Hepatocyte (in vitro differentiated cells): Measurements from ENCODE around the gene SPAG6. TPM values are rescaled to one million over a fixed set of nuclear protein-coding genes. Genes with fewer than 3 reads are reported as not detected.
A peak's percentile ranks its signal among the peaks of the same experiment; 100 is the strongest.

ENCODE experiments used
- DNase-seq: peaks from one replicate; pipeline ENCODE4 v3.0.0-alpha.2; 2016; ENCODE audit warnings: low spot score
- H2AFZ ChIP-seq: fragments of 200-600 bp; sonication (generic); 2 replicates; pipeline ENCODE4 v1.6.0; 2016; ENCODE audit warnings: antibody characterized with exemption, mild to moderate bottlenecking
- H3K27ac ChIP-seq: fragments of 200-600 bp; sonication (generic); 2 replicates; pipeline ENCODE4 v1.5.1; 2016; ENCODE audit warnings: mild to moderate bottlenecking
- H3K27me3 ChIP-seq: fragments of 200-600 bp; sonication (generic); 2 replicates; pipeline ENCODE4 v1.6.1; 2016
- H3K36me3 ChIP-seq: fragments of 200-600 bp; sonication (generic); replicated peaks from 2 replicates; pipeline ENCODE4 v1.5.1; 2016; ENCODE audit warnings: low read depth; ENCODE audit not compliant: insufficient read depth
- H3K4me1 ChIP-seq: fragments of 200-600 bp; sonication (generic); 2 replicates; pipeline ENCODE4 v1.5.1; 2016; ENCODE audit warnings: mild to moderate bottlenecking, moderate library complexity; ENCODE audit not compliant: insufficient read depth
- H3K4me2 ChIP-seq: fragments of 200-600 bp; sonication (generic); 2 replicates; pipeline ENCODE4 v1.6.0; 2016
- H3K4me3 ChIP-seq: fragments of 200-600 bp; sonication (generic); 2 replicates; pipeline ENCODE4 v1.5.1; 2016; ENCODE audit warnings: mild to moderate bottlenecking
- H3K79me2 ChIP-seq: fragments of 200-600 bp; sonication (generic); 2 replicates; pipeline ENCODE4 v1.6.0; 2017; ENCODE audit warnings: mild to moderate bottlenecking
- H3K9me2 ChIP-seq: fragments of 200-600 bp; sonication (generic); replicated peaks from 2 replicates; pipeline ENCODE4 v1.6.0; 2017; ENCODE audit warnings: mild to moderate bottlenecking; ENCODE audit not compliant: insufficient read depth
- H3K9me3 ChIP-seq: fragments of 200-600 bp; sonication (generic); 2 replicates; pipeline ENCODE4 v1.5.1; 2016; ENCODE audit warnings: low read depth, mild to moderate bottlenecking
- H4K20me1 ChIP-seq: fragments of 200-600 bp; sonication (generic); 2 replicates; pipeline ENCODE4 v1.6.0; 2016; ENCODE audit warnings: mild to moderate bottlenecking; ENCODE audit not compliant: insufficient read depth, poor library complexity, severe bottlenecking
- EZH2 ChIP-seq: fragments of 200-600 bp; sonication (generic); IDR thresholded peaks from 2 replicates; pipeline ENCODE4 v1.6.1; 2016; ENCODE audit warnings: antibody characterized with exemption, mild to moderate bottlenecking, borderline replicate concordance
- EZH2phosphoT487 ChIP-seq: fragments of 200-600 bp; sonication (generic); IDR thresholded peaks from one replicate; pipeline ENCODE4 v1.6.1; 2018; ENCODE audit warnings: antibody characterized with exemption, mild to moderate bottlenecking, low read depth, moderate library complexity; ENCODE audit not compliant: unreplicated experiment, severe bottlenecking
- WGBS: methylation state at CpG from one replicate; pipeline ENCODE4 v1.1.6; 2016; ENCODE audit warnings: low lambda C conversion rate; ENCODE audit errors: missing lambda C conversion rate; 5-methylcytosine and 5-hydroxymethylcytosine counted together
- polyA plus RNA-seq: library from polyadenylated mRNA; unstranded; fragments of >200 nt; fragmentation: Nextera tagmentation; extraction: Ambion mirVana; gene quantifications from 2 replicates; pipeline ENCODE4 v1.2.1, GENCODE V29; 2016
- total RNA-seq: library from RNA; depleted of rRNA; stranded (reverse); fragments of >200 nt; gene quantifications from 2 replicates; pipeline ENCODE4 v1.2.3, GENCODE V29; 2014
- TF ChIP-seq, protein P1 (sequence below): fragments of 200-600 bp; sonication (generic); IDR thresholded peaks from 2 replicates; pipeline ENCODE4 v1.5.1; 2016; ENCODE audit warnings: antibody characterized with exemption, mild to moderate bottlenecking; ENCODE audit not compliant: poor library complexity

Gene SPAG6
- total and polyA plus RNA-seq, 2 experiments from 2014 or later = 0.17 TPM; not detected in 1

- Histone ChIP-seq H4K20me1 (no peaks in the 10 kb centered on the region), H3K9me3 (no peaks in the 10 kb centered on the region), H3K79me2 (no peaks in the 10 kb centered on the region), H3K9me2 (no peaks in the 10 kb centered on the region), H2AFZ (peak overlapping the region; percentile 76), H3K4me1 (peaks cover 6% of the 10 kb centered on the region), H3K36me3 (no peaks in the 10 kb centered on the region), H3K27me3 (peaks cover 81% of the 10 kb centered on the region), H3K4me2 (peak overlapping the region; percentile 83), H3K27ac (no peak overlapping the region), H3K4me3 (no peak overlapping the region)
- TF ChIP-seq, protein P1, sequence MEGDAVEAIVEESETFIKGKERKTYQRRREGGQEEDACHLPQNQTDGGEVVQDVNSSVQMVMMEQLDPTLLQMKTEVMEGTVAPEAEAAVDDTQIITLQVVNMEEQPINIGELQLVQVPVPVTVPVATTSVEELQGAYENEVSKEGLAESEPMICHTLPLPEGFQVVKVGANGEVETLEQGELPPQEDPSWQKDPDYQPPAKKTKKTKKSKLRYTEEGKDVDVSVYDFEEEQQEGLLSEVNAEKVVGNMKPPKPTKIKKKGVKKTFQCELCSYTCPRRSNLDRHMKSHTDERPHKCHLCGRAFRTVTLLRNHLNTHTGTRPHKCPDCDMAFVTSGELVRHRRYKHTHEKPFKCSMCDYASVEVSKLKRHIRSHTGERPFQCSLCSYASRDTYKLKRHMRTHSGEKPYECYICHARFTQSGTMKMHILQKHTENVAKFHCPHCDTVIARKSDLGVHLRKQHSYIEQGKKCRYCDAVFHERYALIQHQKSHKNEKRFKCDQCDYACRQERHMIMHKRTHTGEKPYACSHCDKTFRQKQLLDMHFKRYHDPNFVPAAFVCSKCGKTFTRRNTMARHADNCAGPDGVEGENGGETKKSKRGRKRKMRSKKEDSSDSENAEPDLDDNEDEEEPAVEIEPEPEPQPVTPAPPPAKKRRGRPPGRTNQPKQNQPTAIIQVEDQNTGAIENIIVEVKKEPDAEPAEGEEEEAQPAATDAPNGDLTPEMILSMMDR = no peak
- TF ChIP-seq EZH2 (no peak), EZH2phosphoT487 (no peak)
- WGBS = 18% methylated on average over 8 of the region's 8 CpGs
- no peak for DNase-seq
Measured at GRCh38 chr10:22346096-22346661, 883 bp downstream of the SPAG6 start.

DNA sequence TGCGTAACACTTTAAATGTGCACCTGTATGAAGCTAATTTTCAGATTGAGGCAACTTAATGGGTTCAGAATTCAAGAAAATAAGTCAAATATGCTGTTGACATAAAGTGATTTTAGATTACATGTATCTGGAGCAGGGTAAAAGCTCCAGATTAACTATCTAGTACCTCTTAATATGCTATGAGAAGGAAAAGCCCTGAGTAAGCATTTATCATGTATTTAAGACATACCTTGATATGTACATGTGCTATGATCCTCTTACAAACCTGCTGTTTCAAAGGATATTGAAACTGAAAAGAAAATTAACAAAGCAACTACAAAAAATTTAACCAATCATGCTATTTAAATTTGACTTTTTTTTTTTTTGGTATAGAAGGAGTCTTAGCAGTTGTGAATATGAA lies 4.5 kb downstream of the SPAG6 start:
- H3K9me2 ChIP-seq = no peaks in the 10 kb centered on the region
- TF ChIP-seq EZH2phosphoT487 (no peak), EZH2 (no peak)
- TF ChIP-seq, protein P1 = no peak
- H4K20me1 ChIP-seq = no peaks in the 10 kb centered on the region
- H3K36me3 ChIP-seq = no peaks in the 10 kb centered on the region
- no peak overlapping the region for H3K27ac ChIP-seq
- no peak overlapping the region for H3K4me3 ChIP-seq
- no peak for DNase-seq
- no peaks in the 10 kb centered on the region for H3K9me3 ChIP-seq
- H3K79me2 ChIP-seq = no peaks in the 10 kb centered on the region
- no peaks in the 10 kb centered on the region for H3K4me1 ChIP-seq
- peaks cover 45% of the 10 kb centered on the region for H3K27me3 ChIP-seq
- no peak overlapping the region for H2AFZ ChIP-seq
- 95% methylated on average over 1 of the region's 1 CpG for WGBS
- no peak overlapping the region for H3K4me2 ChIP-seq

DNA sequence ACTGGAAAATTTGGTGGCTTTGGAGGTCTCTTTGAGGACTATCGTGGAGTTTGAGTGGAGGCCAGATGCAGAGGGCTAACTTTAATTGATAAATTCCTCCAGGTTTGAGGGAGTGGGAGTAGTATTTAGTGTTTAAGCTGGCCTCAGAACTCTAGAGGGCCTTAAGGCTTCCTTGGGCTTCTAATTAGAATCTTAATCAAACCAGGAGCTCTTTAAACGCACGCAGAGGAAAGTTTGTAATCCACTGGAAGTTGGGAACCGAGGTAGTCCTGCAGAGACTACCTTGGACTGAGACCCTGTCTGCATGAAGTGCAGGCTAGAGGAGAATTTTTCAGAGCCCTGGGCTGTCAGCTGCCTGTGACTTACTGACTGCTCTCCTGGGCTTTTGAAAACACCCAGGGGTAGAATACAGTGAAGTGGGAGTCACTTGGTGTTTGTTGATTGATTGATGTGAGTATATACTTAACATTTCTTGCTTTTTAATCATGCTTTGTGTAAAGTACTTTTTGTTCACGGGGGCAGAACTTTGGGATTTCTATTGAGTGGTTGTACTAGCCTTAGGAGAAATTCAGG lies 5.9 kb downstream of the SPAG6 start:
- Histone ChIP-seq H4K20me1 (no peaks in the 10 kb centered on the region), H3K4me3 (no peak overlapping the region), H3K9me3 (no peaks in the 10 kb centered on the region), H3K27ac (no peak overlapping the region), H3K79me2 (no peaks in the 10 kb centered on the region), H3K36me3 (no peaks in the 10 kb centered on the region), H3K4me1 (no peaks in the 10 kb centered on the region), H3K9me2 (no peaks in the 10 kb centered on the region), H2AFZ (no peak overlapping the region), H3K27me3 (peaks cover 31% of the 10 kb centered on the region), H3K4me2 (no peak overlapping the region)
- no peak for DNase-seq
- 84% methylated on average over 5 of the region's 5 CpGs for WGBS
- TF ChIP-seq, protein P1 = no peak
- TF ChIP-seq EZH2 (no peak), EZH2phosphoT487 (no peak)
